Measurements from ENCODE around the gene C2. TPM values are rescaled to one million over a fixed set of nuclear protein-coding genes. Genes with fewer than 3 reads are reported as not detected.
A peak's percentile ranks its signal among the peaks of the same experiment; 100 is the strongest.

Gene C2
- total and polyA plus RNA-seq, 4 donors: 28.6 to 230 (median 132) TPM

- TF ChIP-seq CTCF (IDR thresholded peaks at IDR 0.05; ENCODE audit: control extremely low read depth, extremely low read depth): no peak
- ATAC-seq (ENCODE audit: insufficient read depth, low FRiP score) (no peak), DNase-seq (no peak)
- H3K4me1 ChIP-seq (ENCODE audit: control insufficient read depth in 5 of 5, insufficient read depth in 5 of 5, low read length in 5 of 5): peaks cover 0 to 11% (median 0%) of the 10 kb centered on the region in 5 donors
- H3K4me3 ChIP-seq: no peak overlapping the region
- peaks cover 0 to 5% (median 0%) of the 10 kb centered on the region in 3 donors for H3K27me3 ChIP-seq (ENCODE audit: control insufficient read depth in 3 of 3, insufficient read depth in 3 of 3, low read length in 2 of 3)
- 81 to 89% methylated on average over 3 of the region's 3 CpGs for WGBS, 2 donors
- H3K36me3 ChIP-seq (ENCODE audit: control insufficient read depth in 4 of 4, insufficient read depth in 4 of 4, low read length in 4 of 4): peaks cover 0 to 2% (median 0%) of the 10 kb centered on the region in 4 donors
- no peaks in the 10 kb centered on the region for H3K9me3 ChIP-seq (ENCODE audit: control insufficient read depth in 4 of 4, insufficient read depth in 3 of 4, low read length in 3 of 4)
- no peak overlapping the region for H3K9ac ChIP-seq (ENCODE audit: insufficient read depth in 1 of 2, low read length in 2 of 2)
- H3K27ac ChIP-seq (ENCODE audit: low read depth in 1 of 2, low read length in 1 of 2): no peak overlapping the region
These were observed 16.2 kb downstream of the C2 start for GRCh38 chr6:31943742-31944141.

GRCh38 chr6:31945154-31945506, 17.6 kb downstream of the C2 start:
- no peak for TF ChIP-seq CTCF (IDR thresholded peaks at IDR 0.05; ENCODE audit: control extremely low read depth, extremely low read depth)
- Histone ChIP-seq H3K4me1 (ENCODE audit: control insufficient read depth in 5 of 5, insufficient read depth in 5 of 5, low read length in 5 of 5) (peaks cover 0 to 14% (median 0%) of the 10 kb centered on the region in 5 donors), H3K36me3 (ENCODE audit: control insufficient read depth in 4 of 4, insufficient read depth in 4 of 4, low read length in 4 of 4) (peaks cover 0 to 2% (median 0%) of the 10 kb centered on the region in 4 donors), H3K27ac (ENCODE audit: low read depth in 1 of 2, low read length in 1 of 2) (peak overlapping the region in 1 of 2 donors; percentile 89), H3K9me3 (ENCODE audit: control insufficient read depth in 4 of 4, insufficient read depth in 3 of 4, low read length in 3 of 4) (no peaks in the 10 kb centered on the region), H3K4me3 (no peak overlapping the region), H3K9ac (ENCODE audit: insufficient read depth in 1 of 2, low read length in 2 of 2) (no peak overlapping the region), H3K27me3 (ENCODE audit: control insufficient read depth in 3 of 3, insufficient read depth in 3 of 3, low read length in 2 of 3) (peaks cover 0 to 5% (median 0%) of the 10 kb centered on the region in 3 donors)
- DNase-seq (no peak), ATAC-seq (ENCODE audit: insufficient read depth, low FRiP score) (no peak)
- 76 to 85% methylated on average over 9 of the region's 9 CpGs for WGBS, 2 donors

GRCh38 chr6:31945507-31946369, 18.2 kb downstream of the C2 start, which contains the start of gene CFB:
Gene CFB (plus strand): TSS chr6:31946095. CDS start chr6:31946222, 127 bp downstream.
- no peak within 1 kb of the TSS for H3K4me3 ChIP-seq
- no peak within 1 kb of the TSS for H3K9ac ChIP-seq (ENCODE audit: insufficient read depth in 1 of 2, low read length in 2 of 2)
- peaks cover 0 to 14% (median 0%) of the 10 kb centered on the region in 5 donors for H3K4me1 ChIP-seq (ENCODE audit: control insufficient read depth in 5 of 5, insufficient read depth in 5 of 5, low read length in 5 of 5)
- peak; percentile 25 to 28 (median 28) for DNase-seq
- H3K27ac ChIP-seq (ENCODE audit: low read depth in 1 of 2, low read length in 1 of 2): peak within 1 kb of the TSS in 1 of 2 donors; percentile 89
- TF ChIP-seq CTCF (IDR thresholded peaks at IDR 0.05; ENCODE audit: control extremely low read depth, extremely low read depth): no peak
- WGBS, 2 donors: 41 to 63% methylated on average over 11 of the region's 11 CpGs
- ATAC-seq (ENCODE audit: insufficient read depth, low FRiP score): peak; percentile 86
- H3K27me3 ChIP-seq (ENCODE audit: control insufficient read depth in 3 of 3, insufficient read depth in 3 of 3, low read length in 2 of 3): peaks cover 0 to 5% (median 0%) of the 10 kb centered on the region in 3 donors
- no peaks in the 10 kb centered on the region for H3K9me3 ChIP-seq (ENCODE audit: control insufficient read depth in 4 of 4, insufficient read depth in 3 of 4, low read length in 3 of 4)
- peaks cover 0 to 4% (median 0%) of the 10 kb centered on the region in 4 donors for H3K36me3 ChIP-seq (ENCODE audit: control insufficient read depth in 4 of 4, insufficient read depth in 4 of 4, low read length in 4 of 4)

Data from lung (tissue), 12 donors.